KMS-11 (cell line): ENCODE data around the gene SLC12A5.

ENCODE experiments used
- H2AFZ ChIP-seq: fragments of 200-600 bp; sonication (generic); 2 replicates; pipeline ENCODE4 v1.6.1; 2016; ENCODE audit warnings: antibody characterized with exemption, mixed run types, low read depth
- H3K27ac ChIP-seq: fragments of 200-600 bp; sonication (generic); 2 replicates; pipeline ENCODE4 v1.6.1; 2016; ENCODE audit warnings: mild to moderate bottlenecking, mixed run types
- H3K27me3 ChIP-seq: fragments of 200-600 bp; sonication (generic); 2 replicates; pipeline ENCODE4 v1.6.1; 2017; ENCODE audit warnings: mild to moderate bottlenecking, low read depth, mixed run types, moderate library complexity; ENCODE audit not compliant: insufficient read depth
- H3K36me3 ChIP-seq: fragments of 200-600 bp; sonication (generic); 2 replicates; pipeline ENCODE4 v1.6.1; 2017; ENCODE audit warnings: mild to moderate bottlenecking, mixed run types; ENCODE audit not compliant: insufficient read depth
- H3K4me1 ChIP-seq: fragments of 200-600 bp; sonication (generic); 2 replicates; pipeline ENCODE4 v1.6.1; 2016; ENCODE audit warnings: mild to moderate bottlenecking, low read depth, mixed run types; ENCODE audit not compliant: poor library complexity, severe bottlenecking
- H3K4me2 ChIP-seq: fragments of 200-600 bp; sonication (generic); 2 replicates; pipeline ENCODE4 v1.7.0; 2016; ENCODE audit warnings: mild to moderate bottlenecking, mixed run types
- H3K4me3 ChIP-seq: fragments of 200-600 bp; sonication (generic); IDR thresholded peaks from 2 replicates; pipeline ENCODE4 v1.6.1; 2017; ENCODE audit warnings: low read depth, low read length, mixed read lengths; ENCODE audit not compliant: insufficient read depth
- H3K79me2 ChIP-seq: fragments of 200-600 bp; sonication (generic); 2 replicates; pipeline ENCODE4 v1.6.1; 2016; ENCODE audit warnings: low read depth, mixed run types; ENCODE audit not compliant: insufficient read depth
- H3K9ac ChIP-seq: fragments of 200-600 bp; sonication (generic); 2 replicates; pipeline ENCODE4 v1.6.1; 2016; ENCODE audit warnings: mild to moderate bottlenecking, mixed run types
- H4K20me1 ChIP-seq: fragments of 200-600 bp; sonication (generic); 2 replicates; pipeline ENCODE4 v1.6.1; 2016; ENCODE audit warnings: mild to moderate bottlenecking, mixed run types; ENCODE audit not compliant: insufficient read depth
- TF ChIP-seq, protein P1 (sequence below): fragments of 200-600 bp; sonication (generic); conservative IDR thresholded peaks from 2 replicates; pipeline ENCODE4 v1.6.1; 2017; ENCODE audit warnings: low read depth, mild to moderate bottlenecking, antibody characterized with exemption, low read length, moderate library complexity, mixed read lengths

Gene SLC12A5

DNA sequence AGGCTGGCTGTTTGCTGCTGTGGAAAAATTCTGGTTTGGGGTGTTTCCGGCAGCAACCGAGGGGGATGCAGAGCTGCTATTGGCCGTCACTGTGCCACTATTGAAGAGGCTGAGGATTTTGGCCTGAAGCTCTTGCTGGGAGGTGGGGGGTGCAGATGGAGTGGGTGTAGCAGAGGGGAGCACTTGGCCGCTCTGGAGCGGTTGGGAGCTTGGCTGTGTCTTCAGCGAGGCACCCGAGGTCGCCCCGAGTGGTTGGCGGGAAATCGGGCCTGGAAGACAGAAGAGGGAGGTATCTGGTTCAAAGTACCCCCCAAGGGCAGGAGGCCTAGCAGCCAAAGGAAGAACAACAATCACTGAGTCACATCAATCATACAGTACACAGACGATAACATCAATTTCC is 33.6 kb downstream of the SLC12A5 start:
- no peaks in the 10 kb centered on the region for H3K79me2 ChIP-seq
- peaks cover 48% of the 10 kb centered on the region for H3K4me1 ChIP-seq
- no peak overlapping the region for H3K4me3 ChIP-seq
- no peak overlapping the region for H3K27ac ChIP-seq
- TF ChIP-seq, protein P1, sequence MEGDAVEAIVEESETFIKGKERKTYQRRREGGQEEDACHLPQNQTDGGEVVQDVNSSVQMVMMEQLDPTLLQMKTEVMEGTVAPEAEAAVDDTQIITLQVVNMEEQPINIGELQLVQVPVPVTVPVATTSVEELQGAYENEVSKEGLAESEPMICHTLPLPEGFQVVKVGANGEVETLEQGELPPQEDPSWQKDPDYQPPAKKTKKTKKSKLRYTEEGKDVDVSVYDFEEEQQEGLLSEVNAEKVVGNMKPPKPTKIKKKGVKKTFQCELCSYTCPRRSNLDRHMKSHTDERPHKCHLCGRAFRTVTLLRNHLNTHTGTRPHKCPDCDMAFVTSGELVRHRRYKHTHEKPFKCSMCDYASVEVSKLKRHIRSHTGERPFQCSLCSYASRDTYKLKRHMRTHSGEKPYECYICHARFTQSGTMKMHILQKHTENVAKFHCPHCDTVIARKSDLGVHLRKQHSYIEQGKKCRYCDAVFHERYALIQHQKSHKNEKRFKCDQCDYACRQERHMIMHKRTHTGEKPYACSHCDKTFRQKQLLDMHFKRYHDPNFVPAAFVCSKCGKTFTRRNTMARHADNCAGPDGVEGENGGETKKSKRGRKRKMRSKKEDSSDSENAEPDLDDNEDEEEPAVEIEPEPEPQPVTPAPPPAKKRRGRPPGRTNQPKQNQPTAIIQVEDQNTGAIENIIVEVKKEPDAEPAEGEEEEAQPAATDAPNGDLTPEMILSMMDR: no peak
- no peak overlapping the region for H3K9ac ChIP-seq
- no peaks in the 10 kb centered on the region for H4K20me1 ChIP-seq
- H3K36me3 ChIP-seq: peaks cover 5% of the 10 kb centered on the region; the same call in 1 of the 2 replicates
- no peaks in the 10 kb centered on the region for H3K27me3 ChIP-seq
- no peak overlapping the region for H3K4me2 ChIP-seq
- H2AFZ ChIP-seq: no peak overlapping the region

GRCh38 chr20:46063151-46063550 is 34.1 kb downstream of the SLC12A5 start:
- H2AFZ ChIP-seq: no peak overlapping the region
- H3K4me2 ChIP-seq: no peak overlapping the region
- H3K27me3 ChIP-seq: no peaks in the 10 kb centered on the region
- TF ChIP-seq, protein P1: no peak
- no peaks in the 10 kb centered on the region for H4K20me1 ChIP-seq
- no peak overlapping the region for H3K4me3 ChIP-seq
- H3K9ac ChIP-seq: no peak overlapping the region
- no peaks in the 10 kb centered on the region for H3K79me2 ChIP-seq
- 0 out of 2 replicates have a peak overlapping the region, but pooled peaks have one; percentile 25 for H3K27ac ChIP-seq
- H3K36me3 ChIP-seq: peaks cover 5% of the 10 kb centered on the region; the same call in 1 of the 2 replicates
- peaks cover 48% of the 10 kb centered on the region for H3K4me1 ChIP-seq

GRCh38 chr20:46063652-46064054 is 34.6 kb downstream of the SLC12A5 start:
- no peaks in the 10 kb centered on the region for H4K20me1 ChIP-seq
- no peak overlapping the region for H3K4me3 ChIP-seq
- peak overlapping the region; percentile 25; the same call in 1 of the 2 replicates for H3K27ac ChIP-seq
- TF ChIP-seq, protein P1: no peak
- H3K27me3 ChIP-seq: no peaks in the 10 kb centered on the region
- no peaks in the 10 kb centered on the region for H3K79me2 ChIP-seq
- H3K4me2 ChIP-seq: no peak overlapping the region
- H2AFZ ChIP-seq: no peak overlapping the region
- H3K4me1 ChIP-seq: peaks cover 48% of the 10 kb centered on the region
- H3K36me3 ChIP-seq: peaks cover 10% of the 10 kb centered on the region; the same call in 1 of the 2 replicates
- no peak overlapping the region for H3K9ac ChIP-seq

DNA sequence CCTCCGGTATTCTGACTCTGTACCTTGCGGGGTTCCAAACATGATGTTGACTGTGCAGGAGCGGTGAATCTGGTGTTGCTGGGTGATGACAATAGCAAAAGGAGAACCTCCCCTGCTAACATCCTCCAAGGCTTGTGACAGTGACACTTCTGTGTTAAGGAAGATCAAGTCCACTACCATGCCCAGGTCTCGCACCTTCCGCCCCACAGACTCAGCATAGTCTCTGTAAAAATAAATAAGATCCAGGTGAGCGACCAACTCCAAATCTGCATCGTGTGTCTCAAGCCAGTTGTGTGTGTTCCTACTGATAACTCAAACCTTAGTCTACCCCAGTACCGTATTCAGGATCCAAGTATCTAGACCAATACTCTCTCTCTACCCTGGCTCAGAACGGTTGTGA is 36.0 kb downstream of the SLC12A5 start:
- Histone ChIP-seq H3K27ac (no peak overlapping the region), H3K36me3 (peaks cover 11% of the 10 kb centered on the region; the same call in 1 of the 2 replicates), H3K9ac (no peak overlapping the region), H3K4me1 (peaks cover 47% of the 10 kb centered on the region), H3K79me2 (no peaks in the 10 kb centered on the region), H2AFZ (no peak overlapping the region), H3K4me2 (no peak overlapping the region), H3K4me3 (no peak overlapping the region), H3K27me3 (no peaks in the 10 kb centered on the region), H4K20me1 (no peaks in the 10 kb centered on the region)
- TF ChIP-seq, protein P1: no peak
